Fibroblast of skin of right biceps (primary cell): ENCODE measurements around the gene ERCC5.

Source experiments
- DNase-seq: peaks from one replicate; pipeline ENCODE4 v3.0.0-alpha.2; 2013

ERCC5 gene

DNA sequence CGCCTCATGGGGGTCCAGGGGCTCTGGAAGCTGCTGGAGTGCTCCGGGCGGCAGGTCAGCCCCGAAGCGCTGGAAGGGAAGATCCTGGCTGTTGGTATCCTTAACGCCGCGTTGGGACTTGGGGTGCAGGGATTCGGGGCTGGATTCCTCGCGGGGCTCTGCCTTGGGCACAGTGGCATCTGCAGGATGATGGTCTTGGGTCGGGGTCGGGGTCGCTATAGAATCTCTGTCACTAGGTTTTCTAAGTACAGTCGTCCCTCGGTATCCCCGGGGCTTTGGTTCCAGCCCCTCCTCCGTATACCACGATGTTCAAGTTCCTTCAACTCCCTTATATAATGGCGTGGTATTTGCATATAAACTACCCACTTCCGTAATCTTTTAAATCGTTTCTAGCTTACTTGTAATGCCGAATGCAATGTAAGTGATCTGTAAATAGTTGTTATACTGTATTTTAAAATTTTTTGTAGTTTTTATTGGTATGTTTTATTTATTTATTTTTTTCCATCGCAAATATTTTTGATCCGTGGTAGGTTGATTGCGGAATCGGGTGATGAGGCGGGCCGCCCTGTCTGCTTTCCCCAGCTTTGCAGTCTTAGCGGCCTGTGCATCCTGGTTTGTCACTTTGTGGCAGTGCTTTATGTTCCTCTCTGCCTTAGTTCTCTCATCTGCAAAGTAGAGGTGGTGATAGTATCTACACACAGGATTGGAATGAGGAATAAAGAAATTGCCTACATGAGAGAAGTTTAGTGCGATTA is 606 bp downstream of the ERCC5 start:
- DNase-seq = peak; percentile 30

DNA sequence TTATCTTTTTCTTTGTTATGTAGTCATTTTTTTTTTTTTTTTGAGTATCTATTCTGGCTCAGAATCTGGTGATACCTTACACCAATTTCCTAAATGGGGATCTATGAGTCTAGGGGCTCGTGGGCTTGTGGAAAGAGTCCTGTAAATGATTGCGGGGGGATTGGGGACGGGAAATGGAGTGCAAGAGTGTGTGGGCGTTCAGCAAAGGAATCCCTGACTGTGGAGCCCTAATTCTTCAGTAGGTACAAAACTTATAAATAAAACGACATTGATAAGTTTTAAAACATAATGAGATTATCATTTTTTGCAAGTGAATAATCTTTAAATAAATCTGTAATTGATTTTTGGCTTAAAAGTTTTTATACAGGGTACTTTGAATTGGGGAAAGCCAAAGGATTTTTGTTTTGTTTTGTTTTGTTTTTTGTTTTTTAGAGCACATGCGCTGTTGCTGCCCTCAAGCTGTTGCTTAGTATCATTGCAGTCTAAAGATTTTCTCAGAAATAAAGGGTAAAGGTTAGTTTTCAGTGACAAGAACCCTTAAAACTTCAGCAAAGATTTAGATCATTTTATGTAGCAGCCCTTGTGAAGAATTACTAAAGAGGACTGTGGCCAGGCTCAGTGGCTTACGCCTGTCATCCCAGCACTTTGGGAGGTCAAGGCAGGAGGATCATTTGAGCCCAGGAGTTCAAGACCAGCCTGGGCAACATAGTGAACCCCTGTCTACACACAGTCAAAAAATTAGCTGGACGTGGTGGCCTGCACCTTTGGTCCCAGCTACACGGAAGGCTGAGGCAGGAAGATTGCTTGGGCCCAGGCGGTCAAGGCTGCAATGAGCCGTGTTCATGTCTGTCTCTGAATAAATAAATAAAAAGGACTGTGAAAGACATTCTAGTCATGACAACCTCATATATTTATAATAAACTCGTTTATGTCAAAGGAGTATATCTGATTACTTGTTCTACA is 1.7 kb downstream of the ERCC5 start:
- peak; percentile 28 for DNase-seq

- DNase-seq = no peak
Measured at GRCh38 chr13:102848956-102849355, 3.1 kb downstream of the ERCC5 start.

GRCh38 chr13:102852556-102852955 is 6.7 kb downstream of the ERCC5 start:
- DNase-seq = no peak

- no peak for DNase-seq
Measured at GRCh38 chr13:102854675-102855074, 8.8 kb downstream of the ERCC5 start.

- no peak for DNase-seq
Measured at GRCh38 chr13:102856557-102856956, 10.7 kb downstream of the ERCC5 start.

DNA sequence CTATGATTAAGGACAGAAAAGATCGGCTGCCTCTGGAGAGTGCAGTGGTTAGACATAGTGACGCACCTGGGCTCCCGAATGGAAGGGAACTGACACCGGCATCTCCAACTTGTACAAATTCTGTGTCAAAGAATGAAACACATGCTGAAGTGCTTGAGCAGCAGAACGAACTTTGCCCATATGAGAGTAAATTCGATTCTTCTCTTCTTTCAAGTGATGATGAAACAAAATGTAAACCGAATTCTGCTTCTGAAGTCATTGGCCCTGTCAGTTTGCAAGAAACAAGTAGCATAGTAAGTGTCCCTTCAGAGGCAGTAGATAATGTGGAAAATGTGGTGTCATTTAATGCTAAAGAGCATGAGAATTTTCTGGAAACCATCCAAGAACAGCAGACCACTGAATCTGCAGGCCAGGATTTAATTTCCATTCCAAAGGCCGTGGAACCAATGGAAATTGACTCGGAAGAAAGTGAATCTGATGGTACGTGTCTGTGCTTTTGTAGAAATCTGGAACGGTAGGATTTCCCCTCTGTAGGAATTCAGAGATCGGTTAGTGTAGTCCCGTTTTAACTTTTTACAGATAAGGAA is 16.9 kb downstream of the ERCC5 start:
- DNase-seq = peak; percentile 32

- no peak for DNase-seq
Measured at GRCh38 chr13:102863590-102863989, 17.8 kb downstream of the ERCC5 start.

GRCh38 chr13:102868366-102868936 is 22.6 kb downstream of the ERCC5 start:
- peak; percentile 45 for DNase-seq

DNA sequence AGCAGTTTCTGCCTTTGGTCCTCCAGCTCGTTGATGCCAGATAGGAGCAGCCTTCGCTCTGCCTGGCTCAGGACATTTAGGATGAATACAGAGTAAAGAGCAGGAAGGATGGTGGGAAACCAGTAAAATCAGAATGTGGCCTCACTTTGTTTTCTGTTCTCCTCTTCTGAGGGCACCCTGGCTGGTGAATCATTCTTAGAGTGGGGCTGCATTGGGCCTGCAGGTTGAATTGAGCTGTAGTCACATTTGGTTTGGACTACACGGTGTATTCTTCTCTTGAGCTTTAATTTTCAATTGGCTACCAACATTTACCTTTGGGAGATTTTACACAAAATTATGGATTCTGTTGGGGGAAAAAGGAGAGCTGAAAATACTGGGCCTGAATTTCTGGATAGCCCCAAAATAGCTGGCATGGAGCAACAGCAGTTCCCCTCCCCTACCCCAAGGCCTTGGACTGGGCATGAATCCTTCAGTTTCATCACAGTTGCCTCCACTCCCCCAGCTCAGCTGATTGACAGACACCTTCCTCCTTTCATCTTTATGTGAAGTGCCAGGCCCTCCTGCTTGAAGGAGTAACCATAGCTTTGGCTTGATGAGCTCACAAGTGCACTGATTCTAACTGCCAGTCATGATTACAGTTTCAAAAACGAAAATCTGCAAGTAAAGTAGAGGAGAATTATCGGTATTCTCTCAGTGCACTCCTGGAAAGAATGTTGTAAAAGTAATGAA is 24.3 kb downstream of the ERCC5 start:
- no peak for DNase-seq

DNA sequence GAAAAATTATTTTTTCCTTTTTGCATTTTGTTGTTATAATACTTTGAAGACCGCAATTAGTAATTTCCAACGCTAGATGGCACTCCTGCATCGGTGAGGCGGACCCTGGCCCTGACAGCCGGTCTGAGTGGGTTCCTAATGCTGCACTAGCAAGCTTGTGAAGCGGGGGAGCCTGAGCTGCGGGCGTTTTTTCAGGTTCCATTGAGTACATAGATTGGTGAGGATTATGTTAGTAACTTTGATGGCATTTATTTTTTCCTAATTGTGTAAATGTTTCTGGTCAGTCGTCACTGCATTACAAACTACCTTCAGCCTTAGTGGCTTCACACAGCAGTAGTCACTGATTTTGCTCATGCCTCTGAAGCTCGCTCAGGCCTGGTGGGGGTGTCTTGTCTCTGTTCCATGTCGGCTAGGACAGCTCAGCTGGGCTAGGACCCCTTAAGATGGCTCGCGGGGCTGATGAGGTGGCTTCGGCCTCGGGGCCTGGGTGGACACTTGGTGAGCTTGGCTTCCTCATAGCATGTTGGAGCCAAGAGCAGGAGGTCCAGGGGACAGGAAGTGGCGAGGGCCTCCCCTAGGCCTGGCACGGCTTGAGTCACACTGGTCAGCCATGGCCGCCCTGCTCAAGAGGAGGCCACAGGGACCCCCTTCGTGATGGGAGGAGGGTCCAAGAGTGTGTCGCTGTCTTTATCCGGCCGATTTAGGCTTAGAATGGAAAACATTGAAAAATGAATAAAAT is 25.0 kb downstream of the ERCC5 start:
- DNase-seq = peak; percentile 66

GRCh38 chr13:102872131-102872530 is 26.3 kb downstream of the ERCC5 start:
- DNase-seq = no peak

DNA sequence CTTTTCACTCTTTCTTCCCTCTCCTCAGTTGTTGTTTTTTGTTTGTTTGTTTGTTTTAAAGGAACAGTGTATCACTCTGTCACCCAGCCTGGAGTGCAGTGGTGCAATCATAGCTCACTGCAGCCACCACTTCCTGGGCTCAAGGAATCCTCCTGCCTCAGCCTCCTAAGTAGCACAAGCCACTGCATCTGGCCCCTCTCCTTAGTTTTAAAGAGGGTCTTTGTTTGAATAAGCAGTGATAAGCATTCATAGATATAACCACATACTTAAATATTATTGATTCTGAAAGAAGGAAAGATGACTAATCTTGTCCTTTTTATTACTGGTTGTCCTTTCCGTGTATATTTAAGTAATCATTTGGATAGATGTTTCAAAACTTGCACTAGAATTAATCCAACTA is 26.7 kb downstream of the ERCC5 start:
- DNase-seq = no peak

DNA sequence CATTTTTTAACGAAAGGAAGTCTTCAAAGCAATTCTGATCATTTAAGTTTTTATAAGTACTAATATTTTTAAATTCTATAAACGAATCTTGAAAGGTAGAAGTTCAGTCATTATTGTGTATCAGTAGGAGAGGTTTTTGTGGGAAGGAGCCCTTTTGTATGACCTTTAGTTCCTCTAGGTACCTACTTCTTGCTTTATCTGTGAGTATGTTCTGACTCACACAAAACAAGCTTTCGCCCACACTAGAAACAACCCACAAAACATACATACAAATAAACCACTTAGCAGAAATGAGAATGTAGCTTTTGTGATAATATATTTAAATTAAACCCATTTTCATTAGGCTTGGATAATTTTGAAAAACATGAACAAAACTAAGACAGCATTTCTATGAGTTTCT is 27.8 kb downstream of the ERCC5 start:
- no peak for DNase-seq

DNA sequence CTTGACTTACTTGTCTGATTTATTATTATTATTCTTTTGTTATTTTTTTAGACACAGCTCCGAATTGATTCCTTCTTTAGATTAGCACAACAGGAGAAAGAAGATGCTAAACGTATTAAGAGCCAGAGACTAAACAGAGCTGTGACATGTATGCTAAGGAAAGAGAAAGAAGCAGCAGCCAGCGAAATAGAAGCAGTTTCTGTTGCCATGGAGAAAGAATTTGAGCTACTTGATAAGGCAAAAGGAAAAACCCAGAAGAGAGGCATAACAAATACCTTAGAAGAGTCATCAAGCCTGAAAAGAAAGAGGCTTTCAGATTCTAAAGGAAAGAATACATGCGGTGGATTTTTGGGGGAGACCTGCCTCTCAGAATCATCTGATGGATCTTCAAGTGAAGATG is 29.4 kb downstream of the ERCC5 start:
- DNase-seq = no peak

DNA sequence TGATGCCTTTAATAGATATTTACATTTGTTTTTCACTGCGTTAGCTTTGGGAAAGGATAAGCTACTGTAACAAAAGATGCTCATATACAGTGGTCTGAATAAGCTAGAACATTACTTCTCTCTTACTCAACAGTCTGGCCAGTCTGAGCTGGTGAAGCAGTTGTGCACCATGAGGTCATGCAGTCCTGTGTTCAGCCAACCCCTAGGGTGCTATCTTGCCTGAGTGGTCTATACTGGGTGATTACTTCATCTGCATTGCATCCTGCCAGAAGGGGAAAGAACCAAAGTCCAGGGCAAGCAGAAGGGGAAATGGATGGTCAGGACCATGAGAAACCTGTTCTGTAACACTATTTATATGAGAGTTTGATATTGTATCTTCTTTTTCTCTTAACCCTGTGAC is 31.5 kb downstream of the ERCC5 start:
- DNase-seq = peak; percentile 38

- DNase-seq = peak; percentile 76
Measured at GRCh38 chr13:102878481-102878880, 32.6 kb downstream of the ERCC5 start.

DNA sequence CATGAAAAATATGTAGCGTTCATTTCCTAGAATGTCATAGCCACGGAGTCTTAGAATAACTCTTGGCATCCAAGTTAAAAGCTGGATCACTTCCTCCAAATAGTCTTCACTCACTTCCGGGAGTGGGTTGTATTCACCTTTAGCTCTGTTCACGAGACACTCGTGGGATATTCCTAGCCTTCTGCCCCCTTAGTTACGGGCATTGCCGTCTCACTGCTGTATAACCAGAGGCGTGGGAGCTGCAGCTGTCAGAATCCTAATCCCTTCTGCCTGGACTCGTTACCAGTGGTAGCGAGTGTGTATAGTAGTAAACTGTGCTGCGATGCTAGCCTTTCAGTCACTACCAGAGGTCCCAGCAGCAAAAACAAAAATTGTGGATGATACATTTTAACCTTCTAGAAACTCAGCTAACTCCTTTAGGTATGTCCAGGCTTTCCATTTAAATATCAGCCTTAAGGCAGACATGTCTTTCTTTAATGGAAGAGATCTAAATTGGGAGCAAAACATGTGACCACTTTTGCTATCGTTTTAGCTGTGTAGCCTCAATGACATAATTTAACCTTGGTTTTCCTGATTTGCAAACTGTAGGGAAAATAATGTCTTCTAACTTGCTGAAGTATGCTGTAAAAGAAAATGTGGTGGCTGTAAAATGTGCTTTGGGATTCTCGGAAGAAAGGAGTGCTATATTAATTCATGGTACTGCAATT is 34.1 kb downstream of the ERCC5 start:
- DNase-seq = no peak

- no peak for DNase-seq
Measured at GRCh38 chr13:102881819-102882686, 36.2 kb downstream of the ERCC5 start.

DNA sequence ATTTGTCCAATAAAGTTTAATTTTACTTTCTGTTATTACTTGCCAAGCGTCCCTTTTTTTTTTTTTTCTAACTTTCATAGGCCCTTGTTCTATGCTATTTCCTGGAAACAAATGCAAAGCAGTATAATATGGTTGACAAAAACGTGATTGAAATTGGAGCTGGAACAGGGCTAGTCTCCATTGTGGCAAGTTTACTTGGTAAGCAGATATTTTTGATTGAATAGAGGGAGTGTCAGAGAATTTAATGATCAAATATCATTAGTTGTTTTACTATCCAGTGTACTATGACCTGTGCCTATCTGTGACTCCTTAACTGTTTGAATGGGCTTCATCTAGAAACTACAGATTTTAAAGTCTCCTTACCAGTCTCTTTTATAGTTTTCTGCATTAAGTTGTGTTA is 46.7 kb downstream of the ERCC5 start:
- DNase-seq = no peak
